ENCODE measurements around the gene MYO1H.
"Not testable (repeated sequence)": the region's sequence is repeated elsewhere in the genome, so short reads cannot be mapped to it uniquely, and the experiment has no call there.

The MYO1H gene

GRCh38 chr12:109464642-109465351, 117.1 kb downstream of the MYO1H start:
- no peak overlapping the region for H3K9ac ChIP-seq (ENCODE audit: low read length)
- no peaks in the 10 kb centered on the region for H3K9me3 ChIP-seq (ENCODE audit: control insufficient read depth, low read depth, low read length)
- H3K27me3 ChIP-seq (ENCODE audit: control insufficient read depth, insufficient read depth, low read length): no peaks in the 10 kb centered on the region
- no peak overlapping the region for H3K27ac ChIP-seq (ENCODE audit: low read length)
- H3K4me3 ChIP-seq (ENCODE audit: low read length): no peak overlapping the region
- peaks cover 22% of the 10 kb centered on the region for H3K36me3 ChIP-seq (ENCODE audit: control insufficient read depth, low read depth, low read length)
- peaks cover 52% of the 10 kb centered on the region for H3K4me1 ChIP-seq (ENCODE audit: control insufficient read depth, low read depth, low read length)

DNA sequence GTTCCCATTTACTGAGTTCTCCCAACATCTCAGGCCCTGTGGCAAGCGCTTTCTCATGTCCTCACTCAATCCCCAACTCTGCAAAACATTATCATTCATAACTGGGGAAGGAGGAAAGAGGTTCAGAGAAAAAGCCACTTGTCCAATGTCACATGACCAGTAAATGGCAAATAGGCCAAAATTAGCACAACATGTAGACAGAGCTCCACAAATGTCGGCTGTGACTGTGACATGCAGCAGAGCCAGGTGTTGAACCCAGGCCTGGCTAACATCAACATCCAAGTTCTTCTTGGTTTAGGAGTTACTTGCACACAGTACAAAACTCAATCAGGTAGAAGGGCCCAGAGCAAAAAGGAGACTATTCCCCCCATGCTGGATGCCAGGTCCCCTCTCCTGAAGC, 118.6 kb downstream of the MYO1H start:
- Histone ChIP-seq H3K27me3 (ENCODE audit: control insufficient read depth, insufficient read depth, low read length) (no peaks in the 10 kb centered on the region), H3K36me3 (ENCODE audit: control insufficient read depth, low read depth, low read length) (peaks cover 22% of the 10 kb centered on the region), H3K9ac (ENCODE audit: low read length) (no peak overlapping the region), H3K27ac (ENCODE audit: low read length) (no peak overlapping the region), H3K9me3 (ENCODE audit: control insufficient read depth, low read depth, low read length) (no peaks in the 10 kb centered on the region), H3K4me3 (ENCODE audit: low read length) (no peak overlapping the region), H3K4me1 (ENCODE audit: control insufficient read depth, low read depth, low read length) (peaks cover 39% of the 10 kb centered on the region)

GRCh38 chr12:109466821-109467220, 119.1 kb downstream of the MYO1H start:
- Histone ChIP-seq H3K27me3 (ENCODE audit: control insufficient read depth, insufficient read depth, low read length) (no peaks in the 10 kb centered on the region), H3K36me3 (ENCODE audit: control insufficient read depth, low read depth, low read length) (peaks cover 22% of the 10 kb centered on the region), H3K4me3 (ENCODE audit: low read length) (no peak overlapping the region), H3K4me1 (ENCODE audit: control insufficient read depth, low read depth, low read length) (peaks cover 34% of the 10 kb centered on the region), H3K27ac (ENCODE audit: low read length) (no peak overlapping the region), H3K9me3 (ENCODE audit: control insufficient read depth, low read depth, low read length) (no peaks in the 10 kb centered on the region), H3K9ac (ENCODE audit: low read length) (no peak overlapping the region)

DNA sequence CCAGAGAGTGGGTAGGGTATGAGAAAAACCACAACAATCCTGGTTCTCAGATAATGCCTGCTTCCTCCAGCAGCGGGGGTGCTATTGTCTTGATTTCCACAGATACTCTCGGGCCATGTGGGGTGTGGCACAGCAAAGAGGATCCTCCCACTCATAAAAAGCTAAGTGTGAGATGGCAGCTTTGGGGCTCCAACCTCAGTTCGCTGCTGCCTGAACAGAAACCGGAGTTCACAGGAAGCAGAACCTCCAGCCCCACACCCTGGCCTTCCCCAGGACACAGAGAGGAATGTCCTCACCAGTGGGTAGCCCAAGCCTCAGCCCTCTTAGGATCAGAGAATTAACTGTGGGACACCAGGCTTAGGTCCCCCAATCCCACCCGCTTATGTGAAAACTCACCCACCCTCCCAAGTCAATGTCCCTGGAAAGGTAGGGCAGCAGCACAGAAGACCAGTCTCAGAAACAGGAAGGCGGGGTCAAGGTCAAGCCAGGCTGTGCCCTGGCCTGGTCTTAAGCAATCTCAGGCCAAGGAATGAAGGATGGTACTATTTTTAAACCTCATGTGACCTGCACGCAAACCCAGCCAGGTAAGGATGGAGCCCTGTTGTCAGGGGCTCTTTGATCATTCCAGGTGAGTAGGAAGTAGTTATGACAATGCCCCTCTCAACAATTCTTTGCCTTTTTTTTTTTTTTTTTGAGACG, 120.4 kb downstream of the MYO1H start:
- H3K36me3 ChIP-seq (ENCODE audit: control insufficient read depth, low read depth, low read length): peaks cover 22% of the 10 kb centered on the region

DNA sequence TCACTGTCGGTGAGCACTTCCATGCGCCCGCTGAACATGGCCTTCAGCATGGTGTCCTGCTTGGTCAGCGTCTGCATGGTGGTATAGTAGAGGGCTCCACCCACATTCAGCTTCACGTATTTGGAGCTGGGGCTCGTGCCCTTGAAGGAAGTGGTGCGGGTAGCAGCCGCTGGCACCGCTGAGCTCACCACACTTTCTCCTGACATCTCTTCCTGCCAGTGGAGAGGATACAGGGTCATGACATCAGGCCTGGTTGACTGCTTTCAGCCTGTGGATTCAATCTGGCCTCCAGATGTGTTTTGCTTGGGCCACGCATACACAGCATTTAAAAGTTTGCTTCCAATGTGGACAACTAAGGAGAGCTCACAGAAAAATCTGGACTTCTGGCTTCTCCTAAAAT, 121.8 kb downstream of the MYO1H start:
- H3K4me3 ChIP-seq (ENCODE audit: low read length): no peak overlapping the region
- no peaks in the 10 kb centered on the region for H3K27me3 ChIP-seq (ENCODE audit: control insufficient read depth, insufficient read depth, low read length)
- H3K9me3 ChIP-seq (ENCODE audit: control insufficient read depth, low read depth, low read length): no peaks in the 10 kb centered on the region
- no peak overlapping the region for H3K9ac ChIP-seq (ENCODE audit: low read length)
- H3K4me1 ChIP-seq (ENCODE audit: control insufficient read depth, low read depth, low read length): peaks cover 7% of the 10 kb centered on the region
- no peak overlapping the region for H3K27ac ChIP-seq (ENCODE audit: low read length)
- H3K36me3 ChIP-seq (ENCODE audit: control insufficient read depth, low read depth, low read length): peaks cover 25% of the 10 kb centered on the region

More for the DNA sequence above, 120.4 kb downstream of the MYO1H start:
- Histone ChIP-seq H3K27me3 (ENCODE audit: control insufficient read depth, insufficient read depth, low read length) (no peaks in the 10 kb centered on the region), H3K27ac (ENCODE audit: low read length) (no peak overlapping the region), H3K9ac (ENCODE audit: low read length) (no peak overlapping the region), H3K4me1 (ENCODE audit: control insufficient read depth, low read depth, low read length) (peaks cover 20% of the 10 kb centered on the region), H3K9me3 (ENCODE audit: control insufficient read depth, low read depth, low read length) (no peaks in the 10 kb centered on the region), H3K4me3 (ENCODE audit: low read length) (no peak overlapping the region)

DNA sequence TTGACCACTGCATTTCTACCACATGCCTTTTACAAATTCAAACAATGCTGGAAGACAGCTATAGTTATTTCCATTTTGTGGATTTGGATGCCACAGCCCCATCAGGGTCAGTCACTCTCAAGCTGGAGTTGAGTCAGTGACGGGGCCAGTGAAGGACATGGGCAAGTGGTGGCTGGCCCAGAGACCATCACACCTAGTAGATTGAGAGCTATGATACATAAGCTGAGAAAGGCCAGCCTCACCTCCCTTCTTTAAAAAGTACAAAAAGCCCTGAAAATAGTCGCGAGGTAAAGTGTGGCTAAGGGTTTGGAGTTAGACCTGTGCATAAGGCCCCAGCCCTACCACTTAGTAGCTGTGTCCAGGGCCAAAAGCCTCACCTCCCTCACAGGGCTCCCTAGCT, 125.3 kb downstream of the MYO1H start:
- H3K27me3 ChIP-seq (ENCODE audit: control insufficient read depth, insufficient read depth, low read length): no peaks in the 10 kb centered on the region
- H3K4me3 ChIP-seq (ENCODE audit: low read length): no peak overlapping the region
- peaks cover 15% of the 10 kb centered on the region for H3K36me3 ChIP-seq (ENCODE audit: control insufficient read depth, low read depth, low read length)
- H3K9ac ChIP-seq (ENCODE audit: low read length): no peak overlapping the region
- peaks cover 10% of the 10 kb centered on the region for H3K4me1 ChIP-seq (ENCODE audit: control insufficient read depth, low read depth, low read length)
- H3K9me3 ChIP-seq (ENCODE audit: control insufficient read depth, low read depth, low read length): no peaks in the 10 kb centered on the region
- H3K27ac ChIP-seq (ENCODE audit: low read length): no peak overlapping the region

GRCh38 chr12:109473526-109474270, 126.0 kb downstream of the MYO1H start:
- H3K27ac ChIP-seq (ENCODE audit: low read length); H3K27me3 ChIP-seq (ENCODE audit: control insufficient read depth, insufficient read depth, low read length); H3K9me3 ChIP-seq (ENCODE audit: control insufficient read depth, low read depth, low read length); H3K4me1 ChIP-seq (ENCODE audit: control insufficient read depth, low read depth, low read length); H3K4me3 ChIP-seq (ENCODE audit: low read length); H3K9ac ChIP-seq (ENCODE audit: low read length): not testable (repeated sequence)
- peaks cover 12% of the 10 kb centered on the region for H3K36me3 ChIP-seq (ENCODE audit: control insufficient read depth, low read depth, low read length)

- Histone ChIP-seq H3K9ac (ENCODE audit: low read length) (no peak overlapping the region), H3K36me3 (ENCODE audit: control insufficient read depth, low read depth, low read length) (peaks cover 3% of the 10 kb centered on the region), H3K4me1 (ENCODE audit: control insufficient read depth, low read depth, low read length) (peaks cover 7% of the 10 kb centered on the region), H3K4me3 (ENCODE audit: low read length) (no peak overlapping the region), H3K27me3 (ENCODE audit: control insufficient read depth, insufficient read depth, low read length) (no peaks in the 10 kb centered on the region), H3K27ac (ENCODE audit: low read length) (no peak overlapping the region), H3K9me3 (ENCODE audit: control insufficient read depth, low read depth, low read length) (no peaks in the 10 kb centered on the region)
Observed at GRCh38 chr12:109475121-109475520, 127.4 kb downstream of the MYO1H start.

GRCh38 chr12:109475993-109476806, 128.5 kb downstream of the MYO1H start:
- H3K27me3 ChIP-seq (ENCODE audit: control insufficient read depth, insufficient read depth, low read length): no peaks in the 10 kb centered on the region
- H3K36me3 ChIP-seq (ENCODE audit: control insufficient read depth, low read depth, low read length): peaks cover 3% of the 10 kb centered on the region
- peak overlapping the region; percentile 96 for H3K4me3 ChIP-seq (ENCODE audit: low read length)
- H3K9me3 ChIP-seq (ENCODE audit: control insufficient read depth, low read depth, low read length): no peaks in the 10 kb centered on the region
- peaks cover 7% of the 10 kb centered on the region for H3K4me1 ChIP-seq (ENCODE audit: control insufficient read depth, low read depth, low read length)
- H3K9ac ChIP-seq (ENCODE audit: low read length): peak overlapping the region; percentile 89
- H3K27ac ChIP-seq (ENCODE audit: low read length): peak overlapping the region; percentile 17

GRCh38 chr12:109476807-109477184, 129.1 kb downstream of the MYO1H start:
- Histone ChIP-seq H3K27me3 (ENCODE audit: control insufficient read depth, insufficient read depth, low read length) (no peaks in the 10 kb centered on the region), H3K27ac (ENCODE audit: low read length) (peak overlapping the region; percentile 17), H3K4me3 (ENCODE audit: low read length) (peak overlapping the region; percentile 96), H3K9ac (ENCODE audit: low read length) (peak overlapping the region; percentile 89), H3K36me3 (ENCODE audit: control insufficient read depth, low read depth, low read length) (peaks cover 3% of the 10 kb centered on the region), H3K4me1 (ENCODE audit: control insufficient read depth, low read depth, low read length) (peaks cover 7% of the 10 kb centered on the region), H3K9me3 (ENCODE audit: control insufficient read depth, low read depth, low read length) (no peaks in the 10 kb centered on the region)

Data from iPS-18a (cell line).